ENCODE results near the gene SNCG.
A peak's percentile ranks its signal among the peaks of the same experiment; 100 is the strongest.
"Not testable (repeated sequence)": the region's sequence is repeated elsewhere in the genome, so short reads cannot be mapped to it uniquely, and the experiment has no call there.

The SNCG gene

GRCh38 chr10:86945361-86946212 lies 12.8 kb upstream of the SNCG start:
- no peak for DNase-seq (ENCODE audit: low read depth)

GRCh38 chr10:86946213-86947155 lies 11.9 kb upstream of the SNCG start:
- DNase-seq (ENCODE audit: low read depth) = no peak

GRCh38 chr10:86947806-86948205 lies 10.6 kb upstream of the SNCG start:
- DNase-seq (ENCODE audit: low read depth) = not testable (repeated sequence)

DNA sequence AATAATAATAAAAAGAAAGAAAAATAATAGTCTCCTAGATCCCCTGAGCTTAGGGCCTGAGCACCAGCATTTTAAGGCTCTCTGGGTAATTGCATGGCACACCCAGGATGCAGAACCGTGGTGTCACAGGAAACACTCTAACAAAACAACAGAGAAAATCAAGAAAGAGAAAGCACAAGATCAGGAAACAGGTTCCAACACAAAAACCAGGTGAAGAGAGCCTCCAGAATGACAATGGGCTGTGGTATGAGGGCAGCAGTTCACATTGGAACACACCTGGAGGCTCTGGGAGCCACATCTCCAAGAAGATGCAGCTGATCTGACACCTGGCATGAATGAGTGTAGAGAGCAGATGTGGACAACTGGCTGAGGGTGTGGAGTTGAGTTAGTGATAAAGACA lies 8.1 kb upstream of the SNCG start:
- DNase-seq (ENCODE audit: low read depth) = no peak

GRCh38 chr10:86951184-86951761 lies 7.1 kb upstream of the SNCG start:
- DNase-seq (ENCODE audit: low read depth) = no peak

DNA sequence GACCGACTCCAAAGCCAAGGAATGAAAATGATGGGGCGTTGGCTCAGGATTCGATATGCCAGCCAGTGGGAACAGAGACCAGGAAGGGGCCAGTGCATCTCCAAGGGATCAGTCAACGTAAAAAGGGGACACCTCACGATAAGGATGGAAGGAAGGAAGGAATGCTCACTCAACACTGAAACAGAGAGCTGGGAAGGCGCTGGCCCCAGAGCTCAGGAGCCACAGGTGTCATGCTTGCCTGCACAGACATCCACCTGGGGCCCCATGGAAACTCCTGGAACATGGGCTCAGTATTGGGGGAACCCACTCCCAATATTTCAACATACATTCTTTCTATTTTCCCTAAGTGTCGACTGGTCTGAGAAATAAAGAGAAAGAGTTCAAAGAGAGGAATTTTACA lies 6.3 kb upstream of the SNCG start:
- no peak for DNase-seq (ENCODE audit: low read depth)

DNA sequence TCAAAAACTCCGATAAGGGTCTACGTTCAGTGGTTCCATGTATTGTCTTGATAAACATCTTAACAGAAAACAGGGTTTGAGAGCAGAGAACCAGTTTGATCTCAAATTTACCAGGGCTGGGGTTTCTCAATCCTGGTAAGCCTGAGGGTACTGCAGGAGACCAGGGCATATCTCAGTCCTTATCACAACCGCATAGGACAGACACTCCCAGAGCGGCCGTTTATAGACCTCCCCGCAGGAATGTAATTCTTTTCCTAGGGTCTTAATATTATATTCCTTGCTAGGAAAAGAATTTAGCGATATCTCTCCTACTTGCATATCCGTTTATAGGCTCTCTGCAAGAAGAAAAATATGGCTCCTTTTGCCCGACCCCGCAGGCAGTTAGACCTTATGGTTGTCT lies 5.7 kb upstream of the SNCG start:
- not testable (repeated sequence) for DNase-seq (ENCODE audit: low read depth)

DNA sequence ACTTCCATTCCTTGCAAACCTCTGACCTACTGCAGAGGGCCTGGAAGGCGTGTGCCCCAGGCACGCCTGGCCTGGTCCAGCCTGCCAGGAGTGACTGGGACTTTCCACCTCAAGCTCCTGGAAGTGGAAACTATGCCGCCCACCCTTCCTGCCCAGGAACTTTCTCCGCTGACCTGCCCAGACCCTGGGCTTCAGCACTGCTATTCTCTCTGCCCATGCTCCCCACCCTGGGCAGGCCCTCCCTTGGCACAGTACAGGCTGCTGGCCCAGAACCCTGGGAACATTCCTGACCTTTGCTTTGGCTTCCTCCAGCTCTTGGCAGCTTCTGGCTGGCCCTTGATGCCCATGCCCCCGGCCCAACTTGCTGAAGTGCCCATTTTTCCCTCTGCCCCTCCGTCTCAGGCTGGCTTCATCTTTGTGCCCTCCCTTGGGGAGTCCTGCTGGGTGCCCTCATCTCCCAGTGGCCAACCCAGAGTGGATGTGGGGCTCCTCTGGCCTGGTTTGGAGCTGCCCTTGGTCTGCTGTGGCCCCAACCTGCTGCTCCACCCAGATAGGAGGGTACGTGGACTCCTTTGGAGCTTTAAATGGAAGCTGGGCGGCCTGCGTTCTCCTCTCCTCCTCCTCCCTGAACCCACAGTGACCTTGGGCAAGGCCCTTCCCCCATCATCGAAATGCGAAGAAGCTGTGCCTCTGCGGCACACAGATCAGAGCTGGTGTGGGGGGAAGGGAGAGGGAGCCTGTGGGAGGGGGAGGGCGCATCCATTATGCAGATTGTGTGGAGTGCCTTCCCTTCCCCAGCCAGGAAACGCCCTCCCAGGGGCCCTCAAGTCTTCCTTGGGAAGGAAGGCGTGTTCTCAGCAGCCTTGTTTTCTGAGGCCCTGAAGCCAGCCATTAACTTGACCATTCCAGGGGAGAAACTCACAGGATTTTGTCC lies 4.4 kb upstream of the SNCG start:
- DNase-seq (ENCODE audit: low read depth) = peak; percentile 69

DNA sequence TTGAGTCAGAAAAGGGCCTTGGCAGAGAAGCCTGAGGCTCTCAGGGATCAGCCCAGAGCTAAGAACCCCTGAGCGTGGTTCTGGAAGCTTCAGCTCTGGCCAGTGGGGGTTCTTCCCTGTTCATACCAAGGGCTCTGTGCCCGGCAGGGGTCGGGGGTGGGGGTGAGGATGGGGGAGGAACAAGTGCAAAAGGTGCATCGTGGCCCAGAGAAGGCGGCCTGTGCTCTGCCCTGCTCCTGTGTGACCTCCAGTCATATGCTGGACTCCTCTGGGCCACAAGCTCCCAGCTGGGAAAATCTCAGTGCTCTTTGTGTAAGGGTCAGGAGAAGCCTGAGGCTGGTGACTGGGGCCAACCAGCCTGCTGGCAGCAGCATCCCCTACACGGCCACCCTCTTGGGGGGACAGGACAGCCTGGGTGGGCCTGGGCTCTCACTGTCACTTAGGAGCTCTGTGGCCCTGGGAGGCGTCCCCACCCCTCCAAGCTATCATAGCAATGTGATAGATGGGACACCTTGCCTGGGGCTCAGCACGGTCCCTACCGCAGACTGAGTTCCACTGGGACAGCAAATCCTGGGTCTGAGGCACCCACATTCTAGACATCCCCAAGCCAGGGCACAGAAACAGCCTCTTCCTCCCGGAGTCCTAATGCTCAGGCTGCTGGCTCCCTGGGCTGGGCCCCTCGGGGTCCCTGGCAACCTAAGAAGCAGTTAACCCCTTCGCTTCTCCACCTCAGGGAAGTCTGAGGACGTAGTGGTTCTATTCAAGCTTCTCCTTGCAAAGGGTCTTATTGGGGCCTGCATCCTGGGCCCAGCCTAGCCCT lies 3.5 kb upstream of the SNCG start:
- DNase-seq (ENCODE audit: low read depth) = no peak

DNA sequence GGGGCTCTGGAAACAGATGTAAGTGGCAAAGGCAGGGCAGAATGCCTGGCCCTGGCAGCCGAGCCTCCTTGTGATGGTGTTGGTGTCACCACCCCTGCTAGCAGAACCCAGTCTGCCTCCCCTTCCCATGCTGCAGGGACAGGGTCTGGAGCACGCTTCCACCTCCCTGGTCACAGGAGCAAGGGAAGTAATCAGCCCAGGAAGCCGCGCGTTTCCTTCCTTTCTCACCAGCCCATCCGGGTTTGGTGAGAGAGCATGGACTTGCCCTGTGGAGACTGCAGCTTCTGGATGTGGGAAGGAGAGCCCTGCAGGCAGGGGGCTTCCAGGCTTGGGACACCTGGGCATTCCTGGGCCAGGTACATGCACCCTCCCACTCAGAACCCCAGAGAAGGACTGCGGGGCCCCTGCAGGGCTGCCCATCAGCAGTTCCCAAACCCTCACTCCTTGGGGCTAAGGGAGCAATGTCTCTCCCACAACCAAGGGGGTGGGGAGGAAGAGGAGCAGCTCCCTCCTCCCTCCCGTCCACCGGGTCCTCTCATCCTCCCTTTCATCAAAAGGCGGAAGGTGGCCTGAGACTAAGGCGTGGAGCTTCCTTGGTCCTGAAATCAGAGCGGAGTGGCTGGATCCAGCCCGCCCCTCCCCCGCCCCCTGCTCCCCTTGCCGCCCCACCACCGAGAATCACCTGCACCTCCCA lies 2.8 kb upstream of the SNCG start:
- no peak for DNase-seq (ENCODE audit: low read depth)

- no peak for DNase-seq (ENCODE audit: low read depth)
These were observed 2.1 kb upstream of the SNCG start for GRCh38 chr10:86956195-86956847.

DNA sequence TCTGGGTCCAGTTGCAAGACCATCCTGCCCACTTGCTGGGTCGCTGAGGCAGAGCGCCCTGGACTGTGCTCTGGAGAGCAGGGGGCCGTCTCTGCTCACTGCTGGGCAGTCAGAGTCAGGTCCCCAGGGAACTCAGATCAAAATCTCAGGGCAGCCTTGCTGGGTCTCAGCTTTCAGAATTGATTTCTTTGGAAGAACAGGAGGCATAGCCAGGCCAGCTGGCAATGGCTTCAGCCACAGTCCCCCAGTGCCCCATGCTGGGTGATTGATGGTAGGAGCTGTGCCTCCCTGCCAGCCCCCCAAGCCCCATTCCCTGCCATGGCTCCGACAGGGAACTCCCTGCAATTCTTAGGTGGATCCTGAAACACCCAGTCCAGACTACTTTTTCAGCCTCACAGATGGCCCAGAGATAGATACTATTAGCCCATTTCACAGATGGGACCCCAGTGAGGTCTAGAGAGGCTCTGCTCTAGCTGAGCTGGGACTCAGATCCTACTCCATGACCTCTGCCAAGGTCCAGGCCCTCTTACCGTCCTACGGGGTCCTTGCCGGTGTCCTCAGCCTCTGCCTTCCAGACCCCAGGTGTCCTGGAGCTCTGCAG lies 1.5 kb upstream of the SNCG start:
- no peak for DNase-seq (ENCODE audit: low read depth)

DNA sequence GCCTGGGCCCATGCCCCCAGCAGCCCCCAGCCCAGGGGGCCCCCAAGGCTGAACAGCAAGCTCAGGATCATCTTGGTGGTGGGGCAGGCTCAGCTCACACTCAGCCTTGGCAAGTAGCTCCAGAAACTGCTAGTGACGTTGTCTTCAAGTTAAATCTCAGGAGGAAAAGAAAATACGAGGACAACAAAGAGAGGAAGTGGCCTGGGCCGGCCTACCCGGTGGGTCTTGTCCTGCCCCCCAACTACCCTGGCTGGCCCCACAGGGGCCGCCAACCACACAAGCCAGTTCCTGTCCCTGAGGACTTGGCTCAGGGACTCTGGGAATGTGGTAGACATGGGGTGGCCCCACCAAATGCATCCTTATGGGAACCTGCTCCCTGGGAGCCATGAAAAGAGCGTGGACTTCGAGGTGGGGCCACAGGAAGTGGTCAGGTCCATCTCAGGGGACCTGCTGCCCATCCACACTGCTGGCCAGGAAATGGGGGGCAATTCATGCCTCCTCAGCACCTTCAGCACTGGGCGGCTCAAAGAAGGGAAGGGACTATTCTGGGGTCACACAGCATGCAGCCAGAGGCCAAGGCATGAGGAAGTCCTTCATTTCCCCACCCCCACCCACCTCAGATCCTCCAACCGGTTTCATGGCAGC lies 806 bp upstream of the SNCG start, which contains the start of gene MMRN2:
MMRN2 (minus strand) TSS at position 145 of the 645 bp plus-strand sequence; CDS start at position 71, 74 bp downstream.
- no peak for DNase-seq (ENCODE audit: low read depth)

- DNase-seq (ENCODE audit: low read depth) = peak; percentile 51
These were observed 720 bp downstream of the SNCG start for GRCh38 chr10:86958901-86959736.

- DNase-seq (ENCODE audit: low read depth) = no peak
These were observed 1.3 kb downstream of the SNCG start for GRCh38 chr10:86959737-86960002.

GRCh38 chr10:86960003-86960862 lies 1.8 kb downstream of the SNCG start:
- peak; percentile 68 for DNase-seq (ENCODE audit: low read depth)

Data from fibroblast of the conjunctiva (primary cell).